Stimulated activated effector memory CD8-positive, alpha-beta T cell treated with anti-CD3 and anti-CD28 coated beads, Interleukin-12 subunit alpha, Interleukin-12 subunit beta, amount 100 ng/mL, for 72 hours (primary cell): ENCODE data around the gene NME7.

Source experiments
- ATAC-seq: fragments of 150-1000 bp; cut with Tn5 transposase; 2 replicates; pipeline ENCODE4 v1.10.0; 2021
- DNase-seq, 2 donors: peaks; one replicate each; pipeline ENCODE4 v3.0.0; 2021 to 2022; ENCODE audit warnings: low spot score in 2 of 2
- H3K27ac Mint-ChIP-seq: one replicate; pipeline ENCODE4 v1.8.0; 2022; ENCODE audit warnings: mild to moderate bottlenecking, mixed read lengths
- H3K36me3 Mint-ChIP-seq: one replicate; pipeline ENCODE4 v1.8.0; 2022; ENCODE audit warnings: mild to moderate bottlenecking, mixed read lengths
- H3K4me1 Mint-ChIP-seq: one replicate; pipeline ENCODE4 v1.8.0; 2022; ENCODE audit warnings: mixed read lengths
- H3K4me3 Mint-ChIP-seq: one replicate; pipeline ENCODE4 v1.8.0; 2022; ENCODE audit warnings: mild to moderate bottlenecking, mixed read lengths
- H3K9me3 Mint-ChIP-seq: one replicate; pipeline ENCODE4 v1.8.0; 2022; ENCODE audit warnings: mixed read lengths

The NME7 gene

GRCh38 chr1:169100208-169100607 is 267.4 kb downstream of the NME7 start:
- Mint-ChIP-seq H3K4me1 (no peaks in the 10 kb centered on the region), H3K4me3 (no peak overlapping the region), H3K9me3 (no peaks in the 10 kb centered on the region), H3K27ac (no peak overlapping the region), H3K36me3 (no peaks in the 10 kb centered on the region)
- ATAC-seq = no peak
- no peak for DNase-seq

GRCh38 chr1:169099561-169099960 is 268.0 kb downstream of the NME7 start:
- no peak overlapping the region for H3K27ac Mint-ChIP-seq

GRCh38 chr1:169098380-169098779 is 269.2 kb downstream of the NME7 start:
- H3K4me3 Mint-ChIP-seq = no peak overlapping the region
- no peaks in the 10 kb centered on the region for H3K9me3 Mint-ChIP-seq
- DNase-seq (no peak), ATAC-seq (no peak)
- H3K27ac Mint-ChIP-seq = no peak overlapping the region
- H3K36me3 Mint-ChIP-seq = no peaks in the 10 kb centered on the region
- no peaks in the 10 kb centered on the region for H3K4me1 Mint-ChIP-seq

More at GRCh38 chr1:169099561-169099960, 268.0 kb downstream of the NME7 start:
- H3K9me3 Mint-ChIP-seq = no peaks in the 10 kb centered on the region
- no peaks in the 10 kb centered on the region for H3K36me3 Mint-ChIP-seq
- no peak for DNase-seq
- ATAC-seq = no peak
- no peak overlapping the region for H3K4me3 Mint-ChIP-seq
- H3K4me1 Mint-ChIP-seq = no peaks in the 10 kb centered on the region

GRCh38 chr1:169094897-169095569 is 272.6 kb downstream of the NME7 start:
- no peak overlapping the region for H3K27ac Mint-ChIP-seq
- peaks cover 8% of the 10 kb centered on the region for H3K36me3 Mint-ChIP-seq
- H3K4me3 Mint-ChIP-seq = no peak overlapping the region
- H3K4me1 Mint-ChIP-seq = peaks cover 9% of the 10 kb centered on the region
- DNase-seq (no peak), ATAC-seq (no peak)
- no peaks in the 10 kb centered on the region for H3K9me3 Mint-ChIP-seq

GRCh38 chr1:169092399-169092798 is 275.2 kb downstream of the NME7 start:
- ATAC-seq (no peak), DNase-seq (no peak)
- Mint-ChIP-seq H3K4me3 (no peak overlapping the region), H3K9me3 (no peaks in the 10 kb centered on the region), H3K36me3 (peaks cover 9% of the 10 kb centered on the region), H3K27ac (no peak overlapping the region), H3K4me1 (peaks cover 10% of the 10 kb centered on the region)

GRCh38 chr1:169091480-169091941 is 276.1 kb downstream of the NME7 start:
- Mint-ChIP-seq H3K4me1 (peaks cover 18% of the 10 kb centered on the region), H3K4me3 (no peak overlapping the region), H3K27ac (no peak overlapping the region), H3K36me3 (peaks cover 9% of the 10 kb centered on the region), H3K9me3 (no peaks in the 10 kb centered on the region)
- ATAC-seq = no peak
- DNase-seq = no peak

GRCh38 chr1:169090900-169091311 is 276.7 kb downstream of the NME7 start:
- no peaks in the 10 kb centered on the region for H3K9me3 Mint-ChIP-seq
- peak; percentile 65 for ATAC-seq
- DNase-seq = no peak
- H3K27ac Mint-ChIP-seq = no peak overlapping the region
- H3K4me1 Mint-ChIP-seq = peaks cover 18% of the 10 kb centered on the region
- peaks cover 9% of the 10 kb centered on the region for H3K36me3 Mint-ChIP-seq
- H3K4me3 Mint-ChIP-seq = no peak overlapping the region

GRCh38 chr1:169090308-169090899 is 277.2 kb downstream of the NME7 start:
- Mint-ChIP-seq H3K27ac (no peak overlapping the region), H3K4me1 (peaks cover 18% of the 10 kb centered on the region), H3K9me3 (no peaks in the 10 kb centered on the region), H3K4me3 (no peak overlapping the region), H3K36me3 (peaks cover 9% of the 10 kb centered on the region)
- ATAC-seq (peak; percentile 75), DNase-seq (no peak)

- Mint-ChIP-seq H3K9me3 (no peaks in the 10 kb centered on the region), H3K36me3 (peaks cover 9% of the 10 kb centered on the region), H3K4me3 (no peak overlapping the region), H3K27ac (no peak overlapping the region), H3K4me1 (peaks cover 18% of the 10 kb centered on the region)
- ATAC-seq (no peak), DNase-seq (no peak)
Measured at GRCh38 chr1:169089776-169090175, 277.8 kb downstream of the NME7 start.

GRCh38 chr1:169087876-169088275 is 279.7 kb downstream of the NME7 start:
- Mint-ChIP-seq H3K4me1 (peaks cover 18% of the 10 kb centered on the region), H3K36me3 (peaks cover 9% of the 10 kb centered on the region), H3K4me3 (no peak overlapping the region), H3K9me3 (no peaks in the 10 kb centered on the region), H3K27ac (no peak overlapping the region)
- ATAC-seq = no peak
- no peak for DNase-seq

- H3K9me3 Mint-ChIP-seq = no peaks in the 10 kb centered on the region
- no peak overlapping the region for H3K4me3 Mint-ChIP-seq
- ATAC-seq (no peak), DNase-seq (no peak)
- no peak overlapping the region for H3K27ac Mint-ChIP-seq
- peaks cover 9% of the 10 kb centered on the region for H3K36me3 Mint-ChIP-seq
- peaks cover 18% of the 10 kb centered on the region for H3K4me1 Mint-ChIP-seq
Measured at GRCh38 chr1:169086603-169087455, 280.8 kb downstream of the NME7 start.

GRCh38 chr1:169085911-169086310 is 281.7 kb downstream of the NME7 start:
- Mint-ChIP-seq H3K9me3 (no peaks in the 10 kb centered on the region), H3K27ac (no peak overlapping the region), H3K36me3 (peaks cover 9% of the 10 kb centered on the region), H3K4me1 (peaks cover 18% of the 10 kb centered on the region), H3K4me3 (no peak overlapping the region)
- ATAC-seq = no peak
- no peak for DNase-seq
